ENCODE results near the gene MBD3L4. TPM values are rescaled to one million over a fixed set of nuclear protein-coding genes. Genes with fewer than 3 reads are reported as not detected.

Gene MBD3L4
- total and polyA plus RNA-seq, 2 of the 13 experiments (the other 11 are each of a cell fraction or from before 2014, with no cell fraction given) = not detected

- TF ChIP-seq, protein P1, sequence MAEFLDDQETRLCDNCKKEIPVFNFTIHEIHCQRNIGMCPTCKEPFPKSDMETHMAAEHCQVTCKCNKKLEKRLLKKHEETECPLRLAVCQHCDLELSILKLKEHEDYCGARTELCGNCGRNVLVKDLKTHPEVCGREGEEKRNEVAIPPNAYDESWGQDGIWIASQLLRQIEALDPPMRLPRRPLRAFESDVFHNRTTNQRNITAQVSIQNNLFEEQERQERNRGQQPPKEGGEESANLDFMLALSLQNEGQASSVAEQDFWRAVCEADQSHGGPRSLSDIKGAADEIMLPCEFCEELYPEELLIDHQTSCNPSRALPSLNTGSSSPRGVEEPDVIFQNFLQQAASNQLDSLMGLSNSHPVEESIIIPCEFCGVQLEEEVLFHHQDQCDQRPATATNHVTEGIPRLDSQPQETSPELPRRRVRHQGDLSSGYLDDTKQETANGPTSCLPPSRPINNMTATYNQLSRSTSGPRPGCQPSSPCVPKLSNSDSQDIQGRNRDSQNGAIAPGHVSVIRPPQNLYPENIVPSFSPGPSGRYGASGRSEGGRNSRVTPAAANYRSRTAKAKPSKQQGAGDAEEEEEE (CRISPR knock-in tag; IDR thresholded peaks at IDR 0.05; ENCODE audit: borderline replicate concordance) = no peak
- TF ChIP-seq SMAD9 (CRISPR knock-in tag; IDR thresholded peaks at IDR 0.05) = no peak
- TF ChIP-seq HMGA1 (CRISPR knock-in tag; conservative IDR thresholded peaks at IDR 0.05) = no peak
- TF ChIP-seq AGO1 (IDR thresholded peaks at IDR 0.05; ENCODE audit: low read depth, low read length, poor library complexity, severe bottlenecking) = peak; percentile 75
- TF ChIP-seq, protein P2, sequence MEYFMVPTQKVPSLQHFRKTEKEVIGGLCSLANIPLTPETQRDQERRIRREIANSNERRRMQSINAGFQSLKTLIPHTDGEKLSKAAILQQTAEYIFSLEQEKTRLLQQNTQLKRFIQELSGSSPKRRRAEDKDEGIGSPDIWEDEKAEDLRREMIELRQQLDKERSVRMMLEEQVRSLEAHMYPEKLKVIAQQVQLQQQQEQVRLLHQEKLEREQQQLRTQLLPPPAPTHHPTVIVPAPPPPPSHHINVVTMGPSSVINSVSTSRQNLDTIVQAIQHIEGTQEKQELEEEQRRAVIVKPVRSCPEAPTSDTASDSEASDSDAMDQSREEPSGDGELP (IDR thresholded peaks at IDR 0.05; ENCODE audit: borderline replicate concordance, low read depth) = peak; percentile 74; the same call in 1 of the 2 replicates
- TF ChIP-seq NFKB2 (CRISPR knock-in tag; IDR thresholded peaks at IDR 0.05; ENCODE audit: borderline replicate concordance) = peak; percentile 62; the same call in 1 of the 2 replicates
- TF ChIP-seq ZNF503 (CRISPR knock-in tag; IDR thresholded peaks at IDR 0.05) = no peak
- peak; percentile 49; the same call in 1 of the 2 replicates for TF ChIP-seq ZNF20 (CRISPR knock-in tag; IDR thresholded peaks at IDR 0.05)
- TF ChIP-seq ATAD3A (CRISPR knock-in tag; IDR thresholded peaks at IDR 0.05) = no peak
- no peak for TF ChIP-seq ZKSCAN5 (CRISPR knock-in tag; IDR thresholded peaks at IDR 0.05)
- TF ChIP-seq NONO (IDR thresholded peaks at IDR 0.05) = no peak
- TF ChIP-seq NONO (CRISPR knock-in tag; conservative IDR thresholded peaks at IDR 0.05) = 0 out of 2 replicates have a peak, but pooled peaks have one; percentile 36
- no peak; the same call in 1 of the 2 replicates for TF ChIP-seq FOXA3 (CRISPR knock-in tag; IDR thresholded peaks at IDR 0.05)
- TF ChIP-seq ZNF614 (CRISPR knock-in tag; IDR thresholded peaks at IDR 0.05; ENCODE audit: borderline replicate concordance) = no peak
- TF ChIP-seq ATF7-NPFF (CRISPR knock-in tag; IDR thresholded peaks at IDR 0.05; ENCODE audit: low read depth) = no peak; the same call in 1 of the 2 replicates
- no peak for TF ChIP-seq ATRX (CRISPR knock-in tag; IDR thresholded peaks at IDR 0.05; ENCODE audit: borderline replicate concordance)
- TF ChIP-seq, protein P3, sequence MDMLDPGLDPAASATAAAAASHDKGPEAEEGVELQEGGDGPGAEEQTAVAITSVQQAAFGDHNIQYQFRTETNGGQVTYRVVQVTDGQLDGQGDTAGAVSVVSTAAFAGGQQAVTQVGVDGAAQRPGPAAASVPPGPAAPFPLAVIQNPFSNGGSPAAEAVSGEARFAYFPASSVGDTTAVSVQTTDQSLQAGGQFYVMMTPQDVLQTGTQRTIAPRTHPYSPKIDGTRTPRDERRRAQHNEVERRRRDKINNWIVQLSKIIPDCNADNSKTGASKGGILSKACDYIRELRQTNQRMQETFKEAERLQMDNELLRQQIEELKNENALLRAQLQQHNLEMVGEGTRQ (IDR thresholded peaks at IDR 0.05; ENCODE audit: low read depth, low read length) = no peak
- TF ChIP-seq, protein P3 (CRISPR knock-in tag; IDR thresholded peaks at IDR 0.05; ENCODE audit: borderline replicate concordance) = no peak
- TF ChIP-seq SP2 (CRISPR knock-in tag; IDR thresholded peaks at IDR 0.05) = peak; percentile 75
- peak; percentile 44; the same call in 1 of the 2 replicates for TF ChIP-seq TARDBP (CRISPR knock-in tag; IDR thresholded peaks at IDR 0.05)
- no peak for TF ChIP-seq ZNF761 (CRISPR knock-in tag; conservative IDR thresholded peaks at IDR 0.05)
Observed at GRCh38 chr19:7069042-7069903, 29.3 kb upstream of the MBD3L4 start, which contains the start of gene ZNF557 (continued).
